HG03045 (cell line): ENCODE data around the gene ZNF716.
"Not testable (repeated sequence)": the region's sequence is repeated elsewhere in the genome, so short reads cannot be mapped to it uniquely, and the experiment has no call there.

Experiments
- ATAC-seq: cut with Tn5 transposase; IDR thresholded peaks from one replicate; pipeline ENCODE4 v1.9.1; 2021; ENCODE audit warnings: mild to moderate bottlenecking, moderate library complexity; ENCODE audit not compliant: unreplicated experiment

Gene ZNF716

GRCh38 chr7:57425969-57426628, 23.9 kb upstream of the ZNF716 start:
- ATAC-seq: no peak

GRCh38 chr7:57426629-57427003, 23.4 kb upstream of the ZNF716 start:
- no peak for ATAC-seq

GRCh38 chr7:57427146-57427545, 22.8 kb upstream of the ZNF716 start:
- no peak for ATAC-seq

GRCh38 chr7:57427594-57427993, 22.4 kb upstream of the ZNF716 start:
- ATAC-seq: no peak

- ATAC-seq: no peak
Observed at GRCh38 chr7:57432583-57432982, 17.4 kb upstream of the ZNF716 start.

- ATAC-seq: no peak
Observed at GRCh38 chr7:57437581-57437980, 12.4 kb upstream of the ZNF716 start.

- no peak for ATAC-seq
Observed at GRCh38 chr7:57438244-57438643, 11.7 kb upstream of the ZNF716 start.

- ATAC-seq: no peak
Observed at GRCh38 chr7:57443567-57443966, 6.4 kb upstream of the ZNF716 start.

- not testable (repeated sequence) for ATAC-seq
Observed at GRCh38 chr7:57469186-57469828, 19.3 kb downstream of the ZNF716 start.

GRCh38 chr7:57480304-57480703, 30.3 kb downstream of the ZNF716 start:
- not testable (repeated sequence) for ATAC-seq

- ATAC-seq: not testable (repeated sequence)
Observed at GRCh38 chr7:57485022-57485421, 35.0 kb downstream of the ZNF716 start.

GRCh38 chr7:57487957-57488356, 38.0 kb downstream of the ZNF716 start:
- no peak for ATAC-seq

- not testable (repeated sequence) for ATAC-seq
Observed at GRCh38 chr7:57495111-57495510, 45.1 kb downstream of the ZNF716 start.

GRCh38 chr7:57496395-57496794, 46.4 kb downstream of the ZNF716 start:
- ATAC-seq: no peak

GRCh38 chr7:57505176-57505575, 55.2 kb downstream of the ZNF716 start:
- no peak for ATAC-seq
